ENCODE measurements around the gene CHRM5.
"Not testable (repeated sequence)": the region's sequence is repeated elsewhere in the genome, so short reads cannot be mapped to it uniquely, and the experiment has no call there.

CHRM5 gene

GRCh38 chr15:33988384-33988783 lies 20.1 kb downstream of the CHRM5 start:
- no peak for DNase-seq (ENCODE audit: low spot score)

- peak; percentile 4 for DNase-seq (ENCODE audit: low spot score)
Measured at GRCh38 chr15:33994005-33994615, 25.8 kb downstream of the CHRM5 start.

- not testable (repeated sequence) for DNase-seq (ENCODE audit: low spot score)
Measured at GRCh38 chr15:33995666-33996065, 27.4 kb downstream of the CHRM5 start.

- no peak for DNase-seq (ENCODE audit: low spot score)
Measured at GRCh38 chr15:34001536-34001935, 33.2 kb downstream of the CHRM5 start.

GRCh38 chr15:34006381-34006780 lies 38.1 kb downstream of the CHRM5 start:
- no peak for DNase-seq (ENCODE audit: low spot score)

GRCh38 chr15:34009656-34010055 lies 41.4 kb downstream of the CHRM5 start:
- no peak for DNase-seq (ENCODE audit: low spot score)

GRCh38 chr15:34010921-34011320 lies 42.6 kb downstream of the CHRM5 start:
- no peak for DNase-seq (ENCODE audit: low spot score)

- DNase-seq (ENCODE audit: low spot score): no peak
Measured at GRCh38 chr15:34011481-34011880, 43.2 kb downstream of the CHRM5 start.

GRCh38 chr15:34012461-34013028 lies 44.2 kb downstream of the CHRM5 start:
- no peak for DNase-seq (ENCODE audit: low spot score)

GRCh38 chr15:34013746-34014145 lies 45.4 kb downstream of the CHRM5 start:
- DNase-seq (ENCODE audit: low spot score): no peak

GRCh38 chr15:34014556-34014955 lies 46.3 kb downstream of the CHRM5 start:
- no peak for DNase-seq (ENCODE audit: low spot score)

- no peak for DNase-seq (ENCODE audit: low spot score)
Measured at GRCh38 chr15:34018021-34018645, 49.8 kb downstream of the CHRM5 start.

GRCh38 chr15:34018738-34019137 lies 50.4 kb downstream of the CHRM5 start:
- DNase-seq (ENCODE audit: low spot score): not testable (repeated sequence)

GRCh38 chr15:34019369-34019990 lies 51.2 kb downstream of the CHRM5 start:
- no peak for DNase-seq (ENCODE audit: low spot score)

GRCh38 chr15:34023907-34024306 lies 55.6 kb downstream of the CHRM5 start:
- DNase-seq (ENCODE audit: low spot score): no peak

- DNase-seq (ENCODE audit: low spot score): no peak
Measured at GRCh38 chr15:34025252-34025651, 57.0 kb downstream of the CHRM5 start.

- no peak for DNase-seq (ENCODE audit: low spot score)
Measured at GRCh38 chr15:34027606-34028005, 59.3 kb downstream of the CHRM5 start.

- peak; percentile 64 for DNase-seq (ENCODE audit: low spot score)
Measured at GRCh38 chr15:34031987-34032760, 63.9 kb downstream of the CHRM5 start.

- DNase-seq (ENCODE audit: low spot score): peak; percentile 63
Measured at GRCh38 chr15:34038023-34038870, 70.0 kb downstream of the CHRM5 start.

GRCh38 chr15:34038871-34039789 lies 70.8 kb downstream of the CHRM5 start, which contains the start of gene AVEN:
Gene AVEN, minus strand, starts transcription at chr15:34039204. Its CDS starts 158 bp downstream, at chr15:34039046.
- DNase-seq (ENCODE audit: low spot score): peak; percentile 22

Measured in SW480 (cell line).